Measurements from ENCODE around the gene PRR20G.

- TF ChIP-seq CTCF (IDR thresholded peaks at IDR 0.05 in 8 of 11, conservative IDR thresholded peaks at IDR 0.05 in 3 of 11) = no peak
- no peak for TF ChIP-seq POLR2A (IDR thresholded peaks at IDR 0.05)
- TF ChIP-seq POLR2AphosphoS5 (IDR thresholded peaks at IDR 0.05) = no peak
These were observed 8.3 kb upstream of the PRR20G start for GRCh38 chr3:127296166-127296565.
